Heart left ventricle (tissue), 16 donors: ENCODE results near the gene WIPI1. TPM values are rescaled to one million over a fixed set of nuclear protein-coding genes. Genes with fewer than 3 reads are reported as not detected.

ENCODE experiments used
- ATAC-seq, 4 donors: fragments of 200-7000 bp; cut with Tn5 transposase; one replicate each; pipeline ENCODE4 v1.9.1; 2020 to 2022; ENCODE audit warnings: moderate library complexity in 4 of 4, mild to moderate bottlenecking in 3 of 4, moderate number of reproducible peaks in 1 of 4
- DNase-seq, 5 donors: peaks; one replicate each; pipeline ENCODE4 v3.0.0-alpha.2; 2020
- H3K27ac ChIP-seq, 12 donors: fragments of 200-600 bp; sonication (generic) in 4 of 12; one replicate each; pipeline versions ENCODE4 v1.5.0 to v1.8.0; 2016 to 2022; ENCODE audit warnings: mild to moderate bottlenecking in 2 of 12
- H3K27me3 ChIP-seq, 9 donors: fragments of 200-600 bp; sonication (generic) in 2 of 9; one replicate each; pipeline versions ENCODE4 v1.5.1 to v1.8.0; 2016 to 2022; ENCODE audit warnings: mild to moderate bottlenecking in 3 of 9
- H3K36me3 ChIP-seq, 9 donors: fragments of 200-600 bp; sonication (generic) in 2 of 9; one replicate each; pipeline versions ENCODE4 v1.5.0 to v1.8.0; 2018 to 2022; ENCODE audit warnings: mild to moderate bottlenecking in 2 of 9
- H3K4me1 ChIP-seq, 12 donors: fragments of 200-600 bp; sonication (generic) in 4 of 12; one replicate each; pipeline versions ENCODE4 v1.5.0 to v1.8.0; 2016 to 2022; ENCODE audit warnings: mild to moderate bottlenecking in 3 of 12
- H3K4me3 ChIP-seq, 12 donors: fragments of 200-600 bp; sonication (generic) in 4 of 12; one replicate each; pipeline versions ENCODE4 v1.5.0 to v1.8.0; 2017 to 2022; ENCODE audit warnings: mild to moderate bottlenecking in 9 of 12, moderate library complexity in 4 of 12
- H3K9me3 ChIP-seq, 12 donors: fragments of 200-600 bp; sonication (generic) in 4 of 12; one replicate each; pipeline versions ENCODE4 v1.5.0 to v1.8.0; 2016 to 2022; ENCODE audit warnings: mild to moderate bottlenecking in 1 of 12
- POLR2A ChIP-seq, 2 donors: fragments of 450-650 bp; IDR thresholded peaks; one replicate each; pipeline ENCODE4 v1.6.1; 2017; ENCODE audit warnings: antibody characterized with exemption in 2 of 2, mild to moderate bottlenecking in 2 of 2, moderate library complexity in 2 of 2
- WGBS, 4 donors: extraction: QIAGEN DNeasy Blood & Tissue Kit in 2 of 4; methylation state at CpG; one replicate each; pipeline versions ENCODE4 v1.1.5 to v1.1.7; 2013 to 2018; 5-methylcytosine and 5-hydroxymethylcytosine counted together
- intact Hi-C, 10 donors: fragments of 100-400 bp; cut with DNase I; formaldehyde crosslinking; loops; one replicate each; pipeline versions ENCODE4 v1.11.1 to v1.14.2; 2022
- polyA plus RNA-seq, 2 donors: library from polyadenylated mRNA; stranded (reverse); fragments of 200-250 nt; gene quantifications; one replicate each; pipeline ENCODE4 v1.2.3, GENCODE V29; 2013
- total RNA-seq, 9 donors: library from RNA; depleted of rRNA in 2 of 9; stranded (reverse); fragments of >200 nt in 2 of 9; fragmentation: NEBNext Ultra II Directional in 3 of 9; extraction: Animal tissue kit (Norgen Biotek cat#: 25700) in 3 of 9; gene quantifications; one replicate each; pipeline versions ENCODE4 v1.1.0 to v1.2.4, GENCODE V29; 2016 to 2023
- TF ChIP-seq, protein P1 (sequence below), 12 donors: fragments of 200-600 bp; sonication (generic) in 4 of 12; IDR thresholded peaks; one replicate each; pipeline versions ENCODE4 v1.5.0 to v1.8.0; 2018 to 2022; ENCODE audit warnings: antibody characterized with exemption in 12 of 12, mild to moderate bottlenecking in 5 of 12
- donor health status: ischemic (EF 13 %, LVEDD 7.1; RV severe dilation, severe dysfunction).
- donor health status: healthy with polysubstance abuse.
- donor health status: DM: no; HTN: yes; CAD: no.
- donor health status: DM: no; HTN: no; CAD: no.
- donor health status: ischemic (EF 25% LVEDD 6.9; RV normal size, moderate dysfunction).
- donor health status: ischemic (EF 25% LVEDD 5.7; RV mildly dilated, moderate dysfunction).
- donor health status: healthy.
- donor health status: DM: yes; HTN: yes; CAD: no.
- donor health status: ischemic (EF 35%, LVEDD 5.7; RV mildly dilated, moderate dysfunction).
- donor health status: nonischemic (EF 11% LVEDD 7.7; RV severe dilation, severe dysfunction).
- donor health status: DM: yes; HTN: yes; CAD: no.
- donor health status: PGD.
- donor health status: ischemic (EF 29% LVEDD 5.4; RV normal size, mild dysfunction).
- donor health status: nonischemic (EF 23%, LVEDD 6.1; RV moderate dilation, normal function).

WIPI1 gene
- total and polyA plus RNA-seq, 11 donors = 57.1 to 145 (median 103) TPM

DNA sequence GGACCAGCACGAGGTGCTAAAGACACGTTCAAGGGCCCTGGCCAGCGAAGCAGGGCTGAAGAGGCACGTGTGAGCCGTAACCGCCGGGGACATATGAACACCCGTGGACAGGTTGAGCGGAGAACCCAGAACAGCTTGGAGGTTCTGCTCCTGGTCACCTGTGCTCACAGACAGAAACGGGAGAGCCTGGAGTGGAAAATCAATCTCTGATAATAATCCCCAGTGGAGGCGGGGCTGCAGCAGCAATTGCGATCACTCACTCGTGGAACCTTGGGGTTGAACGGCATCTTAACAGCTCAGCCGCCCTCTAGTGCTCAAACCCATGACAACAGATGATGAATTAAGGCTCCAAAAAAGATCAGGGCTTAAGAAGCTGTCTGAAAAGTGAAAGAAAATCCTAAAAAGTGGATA, 25.6 kb downstream of the WIPI1 start:
- no peak for ATAC-seq

DNA sequence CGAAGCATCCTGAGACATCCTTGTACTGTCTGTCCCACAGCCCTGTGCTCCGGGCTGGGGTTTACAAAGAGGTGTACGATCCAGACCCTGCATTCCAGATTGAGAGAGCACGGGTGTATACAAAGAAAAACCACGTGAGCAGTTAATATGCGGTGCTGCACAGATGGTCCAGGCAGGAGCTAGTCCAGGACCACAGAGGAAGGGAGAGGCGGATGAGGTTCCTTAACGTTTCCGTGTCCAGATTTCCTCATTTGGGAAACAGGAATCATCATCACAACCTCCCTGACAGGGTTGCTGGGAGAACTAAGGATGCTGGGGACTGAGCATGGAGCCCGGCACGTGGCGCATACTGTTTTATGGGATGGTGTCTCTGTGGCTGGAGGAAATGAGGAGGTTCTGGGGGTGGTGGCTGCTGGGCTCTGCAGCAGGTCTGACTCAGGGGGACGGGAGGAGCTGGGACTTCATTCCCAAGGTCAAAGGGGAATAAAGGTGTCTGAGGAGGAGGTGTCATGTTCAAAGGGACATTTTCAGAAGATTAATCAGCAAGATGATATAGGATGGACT, 26.2 kb downstream of the WIPI1 start:
- Histone ChIP-seq H3K27ac (peak overlapping the region in 6 of 12 donors; percentile 3 to 52 (median 44)), H3K36me3 (peaks cover 2 to 100% (median 99%) of the 10 kb centered on the region in 9 donors), H3K4me1 (peaks cover 0 to 31% (median 8%) of the 10 kb centered on the region in 12 donors), H3K4me3 (no peak overlapping the region), H3K9me3 (no peaks in the 10 kb centered on the region), H3K27me3 (no peaks in the 10 kb centered on the region)
- 60 to 75% (median 66%) methylated on average over 13 of the region's 13 CpGs for WGBS, 4 donors
- intact Hi-C loops = loop anchor here in 3 of 10 donors (10.0 kb wide), 2 partner anchors 166 to 256 kb away; no protein-coding TSS in a partner anchor
- ATAC-seq (peak in 2 of 4 donors; percentile 9 to 59), DNase-seq (no peak)
- TF ChIP-seq POLR2A (IDR thresholded peaks at IDR 0.05) = no peak

More for the DNA sequence above, 25.6 kb downstream of the WIPI1 start:
- Histone ChIP-seq H3K27me3 (no peaks in the 10 kb centered on the region), H3K36me3 (peaks cover 2 to 100% (median 95%) of the 10 kb centered on the region in 9 donors), H3K27ac (peak overlapping the region in 8 of 12 donors; percentile 3 to 52 (median 44)), H3K9me3 (no peaks in the 10 kb centered on the region), H3K4me3 (no peak overlapping the region), H3K4me1 (peaks cover 0 to 36% (median 13%) of the 10 kb centered on the region in 12 donors)
- intact Hi-C loops = loop anchor here in 3 of 10 donors (10.0 kb wide), 2 partner anchors 167 to 257 kb away; no protein-coding TSS in a partner anchor
- TF ChIP-seq POLR2A (IDR thresholded peaks at IDR 0.05) = no peak
- TF ChIP-seq, protein P1, sequence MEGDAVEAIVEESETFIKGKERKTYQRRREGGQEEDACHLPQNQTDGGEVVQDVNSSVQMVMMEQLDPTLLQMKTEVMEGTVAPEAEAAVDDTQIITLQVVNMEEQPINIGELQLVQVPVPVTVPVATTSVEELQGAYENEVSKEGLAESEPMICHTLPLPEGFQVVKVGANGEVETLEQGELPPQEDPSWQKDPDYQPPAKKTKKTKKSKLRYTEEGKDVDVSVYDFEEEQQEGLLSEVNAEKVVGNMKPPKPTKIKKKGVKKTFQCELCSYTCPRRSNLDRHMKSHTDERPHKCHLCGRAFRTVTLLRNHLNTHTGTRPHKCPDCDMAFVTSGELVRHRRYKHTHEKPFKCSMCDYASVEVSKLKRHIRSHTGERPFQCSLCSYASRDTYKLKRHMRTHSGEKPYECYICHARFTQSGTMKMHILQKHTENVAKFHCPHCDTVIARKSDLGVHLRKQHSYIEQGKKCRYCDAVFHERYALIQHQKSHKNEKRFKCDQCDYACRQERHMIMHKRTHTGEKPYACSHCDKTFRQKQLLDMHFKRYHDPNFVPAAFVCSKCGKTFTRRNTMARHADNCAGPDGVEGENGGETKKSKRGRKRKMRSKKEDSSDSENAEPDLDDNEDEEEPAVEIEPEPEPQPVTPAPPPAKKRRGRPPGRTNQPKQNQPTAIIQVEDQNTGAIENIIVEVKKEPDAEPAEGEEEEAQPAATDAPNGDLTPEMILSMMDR (IDR thresholded peaks at IDR 0.05) = peak in 6 of 12 donors; percentile 9 to 29 (median 20)
- WGBS, 4 donors = 52 to 66% (median 61%) methylated on average over 15 of the region's 15 CpGs
- DNase-seq = no peak

DNA sequence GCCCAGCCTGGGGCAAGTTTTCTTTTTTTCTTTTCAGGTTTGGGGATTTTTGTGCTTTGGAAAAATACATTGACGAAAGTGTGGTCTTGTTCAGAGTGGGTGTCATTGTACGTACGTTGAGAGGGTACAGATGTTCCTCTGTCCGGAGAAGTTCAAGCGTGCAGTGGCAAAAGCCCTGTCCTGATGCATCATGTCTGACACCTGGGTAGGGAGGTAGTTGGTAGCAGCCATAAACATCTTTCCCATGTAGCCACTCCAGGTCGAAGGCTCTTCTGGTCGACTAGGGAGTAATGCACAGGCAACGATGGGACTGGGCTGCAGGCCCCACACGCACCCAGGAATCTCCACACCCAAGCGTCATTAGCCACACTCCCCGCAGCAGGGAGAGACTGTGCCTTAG, 27.4 kb downstream of the WIPI1 start:
- 92 to 97% (median 94%) methylated on average over 11 of the region's 11 CpGs for WGBS, 4 donors
- TF ChIP-seq, protein P1 (IDR thresholded peaks at IDR 0.05) = no peak
- no peak for ATAC-seq

DNA sequence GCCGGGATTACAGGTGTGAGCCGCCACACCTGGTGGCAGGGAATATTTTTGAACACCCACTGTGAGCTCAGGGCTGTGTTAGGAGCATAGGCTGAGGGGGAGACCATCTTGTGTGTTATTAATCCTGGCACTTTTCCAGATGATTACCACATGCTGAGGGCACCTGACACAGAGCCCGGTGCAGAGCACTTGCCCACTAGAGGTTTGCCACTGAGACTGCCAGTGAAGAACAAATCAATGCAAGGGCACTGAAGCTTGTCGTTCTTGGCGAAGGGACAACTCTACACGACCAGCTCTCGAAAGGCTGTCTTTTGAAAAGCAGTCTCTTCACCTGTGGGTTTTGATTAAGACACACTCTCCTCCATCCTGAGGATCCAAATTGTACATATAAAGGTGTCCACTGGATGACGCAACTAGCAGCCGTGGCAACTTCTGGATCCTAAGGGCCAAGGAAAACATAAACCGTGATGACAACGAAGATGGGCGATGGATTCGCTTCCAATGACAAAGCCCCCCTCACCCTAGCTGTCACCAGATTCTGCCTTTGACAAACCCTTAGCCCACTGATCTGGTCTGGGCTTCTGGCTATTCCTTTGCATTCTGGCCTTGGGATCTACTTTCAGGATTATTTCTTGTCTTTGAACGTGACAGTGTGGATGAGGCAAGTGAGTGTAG, 28.7 kb downstream of the WIPI1 start:
- TF ChIP-seq, protein P1 (IDR thresholded peaks at IDR 0.05) = no peak
- TF ChIP-seq POLR2A (IDR thresholded peaks at IDR 0.05) = no peak
- WGBS, 4 donors = 81 to 89% (median 86%) methylated on average over 14 of the region's 14 CpGs
- Histone ChIP-seq H3K9me3 (no peaks in the 10 kb centered on the region), H3K27me3 (no peaks in the 10 kb centered on the region), H3K27ac (no peak overlapping the region), H3K4me1 (peaks cover 0 to 17% (median 0%) of the 10 kb centered on the region in 12 donors), H3K36me3 (peaks cover 2 to 100% (median 99%) of the 10 kb centered on the region in 9 donors), H3K4me3 (no peak overlapping the region)
- DNase-seq = no peak
- peak in 1 of 4 donors; percentile 9 for ATAC-seq
- intact Hi-C loops = no loop called here

More for the DNA sequence above, 27.4 kb downstream of the WIPI1 start:
- no peak for DNase-seq
- no peak overlapping the region for H3K27ac ChIP-seq
- H3K27me3 ChIP-seq = no peaks in the 10 kb centered on the region
- H3K4me3 ChIP-seq = no peak overlapping the region
- peaks cover 2 to 100% (median 99%) of the 10 kb centered on the region in 9 donors for H3K36me3 ChIP-seq
- H3K9me3 ChIP-seq = no peaks in the 10 kb centered on the region
- intact Hi-C loops = loop anchor here in 3 of 10 donors (10.0 kb wide), 2 partner anchors 165 to 255 kb away; no protein-coding TSS in a partner anchor
- H3K4me1 ChIP-seq = peaks cover 0 to 24% (median 4%) of the 10 kb centered on the region in 12 donors
